HG03095 (cell line): Measurements from ENCODE around the gene CUL9.

Experiments
- ATAC-seq: cut with Tn5 transposase; IDR thresholded peaks from one replicate; pipeline ENCODE4 v1.9.1; 2021; ENCODE audit warnings: moderate library complexity; ENCODE audit not compliant: unreplicated experiment

Gene CUL9

GRCh38 chr6:43254138-43254817, 72.3 kb downstream of the CUL9 start:
- ATAC-seq, result no peak

- no peak for ATAC-seq
Measured at GRCh38 chr6:43254846-43255245, 72.8 kb downstream of the CUL9 start.

GRCh38 chr6:43255408-43256054, 73.5 kb downstream of the CUL9 start:
- no peak for ATAC-seq

- no peak for ATAC-seq
Measured at GRCh38 chr6:43256670-43257366, 74.8 kb downstream of the CUL9 start.

- ATAC-seq, result no peak
Measured at GRCh38 chr6:43257367-43258145, 75.6 kb downstream of the CUL9 start.

- ATAC-seq, result no peak
Measured at GRCh38 chr6:43258180-43258579, 76.2 kb downstream of the CUL9 start.

GRCh38 chr6:43258807-43259686, 77.1 kb downstream of the CUL9 start:
- ATAC-seq, result no peak

- ATAC-seq, result no peak
Measured at GRCh38 chr6:43260791-43261190, 78.8 kb downstream of the CUL9 start.

GRCh38 chr6:43261198-43261597, 79.2 kb downstream of the CUL9 start:
- no peak for ATAC-seq

GRCh38 chr6:43262000-43262779, 80.2 kb downstream of the CUL9 start:
- no peak for ATAC-seq

- ATAC-seq, result no peak
Measured at GRCh38 chr6:43262780-43263313, 80.9 kb downstream of the CUL9 start.

GRCh38 chr6:43263314-43264178, 81.5 kb downstream of the CUL9 start:
- ATAC-seq, result peak; percentile 64

GRCh38 chr6:43264599-43265145, 82.7 kb downstream of the CUL9 start:
- ATAC-seq, result no peak

- ATAC-seq, result no peak
Measured at GRCh38 chr6:43265564-43265963, 83.6 kb downstream of the CUL9 start.

GRCh38 chr6:43267619-43268354, 85.8 kb downstream of the CUL9 start:
- ATAC-seq, result no peak

- ATAC-seq, result no peak
Measured at GRCh38 chr6:43268355-43268700, 86.3 kb downstream of the CUL9 start.

- ATAC-seq, result no peak
Measured at GRCh38 chr6:43268782-43269272, 86.8 kb downstream of the CUL9 start.
